NCI-H1092 treated with DMSO at 0.1 percent for 48 hours (cell line): ENCODE data around the gene NHSL2.
A peak's percentile ranks its signal among the peaks of the same experiment; 100 is the strongest.

ENCODE experiments used
- DNase-seq: peaks from one replicate; lab custom pipeline; 2025; lab: John Stamatoyannopoulos, UW

NHSL2 gene

DNA sequence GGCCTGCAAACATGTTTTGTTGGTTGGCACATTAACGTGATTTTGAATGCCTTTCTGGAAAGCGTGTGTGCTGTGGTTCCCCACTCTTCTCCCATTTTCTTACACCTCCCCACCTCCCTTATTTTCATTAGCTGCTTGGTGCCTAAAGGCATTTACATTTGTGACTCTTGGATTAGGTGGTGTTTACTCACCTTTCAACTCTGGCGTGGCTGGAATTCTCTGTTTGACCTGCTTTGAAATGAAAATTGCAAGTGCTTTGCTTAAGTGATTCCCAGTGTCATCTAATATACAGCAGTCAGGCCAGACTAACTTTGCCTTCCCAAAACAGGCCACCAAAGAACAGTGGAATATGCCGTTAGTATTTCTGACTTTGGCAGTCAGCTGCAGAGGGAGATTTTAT is 80.5 kb downstream of the NHSL2 start:
- DNase-seq: no peak

DNA sequence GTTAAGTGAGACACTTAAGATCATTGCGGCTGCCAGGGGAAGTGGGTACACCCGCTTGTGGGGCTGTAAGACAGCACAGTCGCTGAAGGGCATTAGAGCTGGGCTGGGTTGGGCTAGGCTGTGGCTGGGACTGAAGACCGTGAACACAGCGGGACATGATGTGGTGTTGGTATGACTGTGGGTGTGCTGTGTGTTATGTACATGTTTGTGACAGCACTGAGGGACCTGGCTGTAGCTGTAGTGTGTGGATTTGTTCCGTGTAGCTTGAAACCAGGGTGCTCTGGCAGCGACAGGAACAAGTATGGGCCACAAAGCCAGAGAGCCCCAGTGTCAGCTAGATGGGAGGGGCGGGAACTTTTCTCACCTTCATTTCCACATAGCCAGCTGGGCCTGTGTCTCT is 82.1 kb downstream of the NHSL2 start:
- no peak for DNase-seq

DNA sequence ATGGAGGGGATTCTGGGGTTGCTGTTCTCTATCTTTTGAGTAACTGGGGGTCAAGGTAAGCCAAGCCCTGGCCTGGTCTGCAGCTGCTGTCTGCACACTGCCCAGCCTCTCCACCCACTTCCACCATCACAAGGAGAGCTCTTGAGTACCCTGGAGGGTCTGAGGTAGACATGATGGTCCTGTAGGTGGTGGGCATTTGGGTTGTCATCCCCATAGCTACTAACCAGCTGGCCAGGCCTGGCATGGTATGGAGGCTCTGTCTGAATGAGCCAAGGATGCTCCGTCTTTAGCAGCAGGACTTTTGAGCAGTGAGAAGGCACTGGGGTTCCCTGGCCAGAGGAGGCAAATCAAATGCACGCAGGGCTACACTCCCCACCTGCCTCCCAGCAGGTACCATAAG is 82.7 kb downstream of the NHSL2 start:
- DNase-seq: no peak

DNA sequence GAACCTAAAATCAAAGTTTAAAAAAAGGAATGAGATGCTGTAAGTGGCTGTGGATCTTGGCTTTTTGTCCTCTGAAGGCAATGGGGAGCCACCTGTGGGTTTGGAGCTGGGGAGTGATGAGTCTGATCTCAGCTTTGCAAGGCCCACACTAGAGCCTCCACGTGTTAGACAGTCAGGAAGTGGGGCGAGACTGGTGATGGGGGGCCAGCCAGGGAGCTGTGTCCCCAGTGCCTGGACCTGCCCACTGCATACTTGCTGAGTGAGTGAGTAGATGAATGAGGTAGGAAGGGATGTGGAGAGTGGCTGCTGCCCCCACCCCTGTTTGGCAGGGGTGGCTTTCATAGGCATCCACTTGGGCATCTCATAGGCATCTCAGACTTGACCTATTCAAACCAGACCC is 84.0 kb downstream of the NHSL2 start:
- DNase-seq: no peak

DNA sequence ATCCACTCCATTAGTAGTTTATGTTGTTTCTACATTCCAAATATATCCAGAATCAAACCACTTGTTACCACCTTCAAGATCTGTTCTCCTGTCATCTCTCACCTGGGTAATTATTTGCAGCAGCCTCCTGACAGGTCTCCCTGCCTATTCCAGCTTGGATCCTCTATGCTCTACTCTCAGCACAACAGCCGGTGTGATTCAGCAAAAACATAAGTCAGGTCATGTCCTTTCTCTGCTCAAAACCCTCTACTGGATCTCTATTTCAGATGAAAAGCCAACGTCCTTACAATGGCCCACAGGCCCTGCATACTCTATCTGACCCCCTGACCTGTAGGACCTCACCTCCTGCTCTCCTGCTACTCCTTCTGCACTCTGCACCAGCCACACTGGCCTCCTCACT is 84.5 kb downstream of the NHSL2 start:
- DNase-seq: no peak

DNA sequence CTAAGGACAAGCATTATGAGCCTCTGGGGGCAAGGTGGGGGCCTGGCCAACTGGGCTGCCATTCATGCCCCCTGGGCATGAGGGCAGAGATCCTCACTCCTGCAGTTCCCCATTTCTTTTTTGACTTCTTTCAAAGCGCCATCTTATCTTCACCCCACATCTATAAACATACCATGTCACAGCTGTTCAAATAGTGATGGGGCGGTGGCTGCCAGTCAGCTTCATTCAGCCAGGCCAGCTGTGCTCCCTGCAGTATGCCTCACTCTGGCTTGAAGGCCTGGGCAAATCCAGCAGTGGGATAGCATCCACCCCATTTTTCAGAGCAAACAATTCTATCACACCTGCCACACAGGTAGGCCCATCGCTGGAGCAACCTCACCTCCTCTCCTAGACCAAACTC is 85.5 kb downstream of the NHSL2 start:
- DNase-seq: no peak

DNA sequence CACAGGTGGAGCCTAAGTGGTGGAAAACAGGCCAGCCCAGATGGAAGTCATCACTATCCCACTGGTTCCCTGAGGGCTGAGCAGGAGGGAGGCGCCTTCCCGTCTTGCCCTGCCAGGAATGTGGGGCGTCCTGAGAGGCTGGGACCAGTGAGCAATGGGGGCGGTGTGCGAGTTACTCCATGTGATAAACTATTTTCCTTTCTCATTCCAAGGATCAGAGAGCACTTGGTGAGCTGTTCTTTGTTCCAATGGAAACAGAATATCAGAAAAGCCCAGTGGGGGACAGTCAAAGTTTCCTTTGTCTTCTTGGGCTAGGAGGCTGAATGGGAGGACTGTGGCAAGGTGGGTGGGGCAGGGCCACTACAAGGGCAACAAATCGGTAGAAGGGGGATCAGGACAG is 86.2 kb downstream of the NHSL2 start:
- DNase-seq: no peak

DNA sequence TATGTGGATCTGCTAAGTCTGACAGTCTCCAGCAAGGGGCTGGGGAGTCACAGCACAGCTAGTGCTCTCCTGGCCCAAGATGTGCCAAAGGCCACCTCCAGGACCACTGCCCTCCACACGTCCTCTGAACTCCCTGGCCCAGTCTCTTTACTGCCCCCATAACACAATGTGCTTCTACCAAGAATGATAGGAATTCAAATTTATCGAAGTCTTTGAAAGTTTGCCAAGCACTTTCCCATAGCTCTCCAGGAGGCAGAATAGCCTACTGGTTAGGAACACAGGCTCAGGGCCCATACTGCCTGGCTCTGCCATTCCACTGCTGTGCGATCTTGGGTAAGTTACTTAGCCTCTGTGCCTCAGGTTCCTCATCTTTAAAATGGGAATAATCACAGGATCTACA is 86.7 kb downstream of the NHSL2 start:
- DNase-seq: no peak

DNA sequence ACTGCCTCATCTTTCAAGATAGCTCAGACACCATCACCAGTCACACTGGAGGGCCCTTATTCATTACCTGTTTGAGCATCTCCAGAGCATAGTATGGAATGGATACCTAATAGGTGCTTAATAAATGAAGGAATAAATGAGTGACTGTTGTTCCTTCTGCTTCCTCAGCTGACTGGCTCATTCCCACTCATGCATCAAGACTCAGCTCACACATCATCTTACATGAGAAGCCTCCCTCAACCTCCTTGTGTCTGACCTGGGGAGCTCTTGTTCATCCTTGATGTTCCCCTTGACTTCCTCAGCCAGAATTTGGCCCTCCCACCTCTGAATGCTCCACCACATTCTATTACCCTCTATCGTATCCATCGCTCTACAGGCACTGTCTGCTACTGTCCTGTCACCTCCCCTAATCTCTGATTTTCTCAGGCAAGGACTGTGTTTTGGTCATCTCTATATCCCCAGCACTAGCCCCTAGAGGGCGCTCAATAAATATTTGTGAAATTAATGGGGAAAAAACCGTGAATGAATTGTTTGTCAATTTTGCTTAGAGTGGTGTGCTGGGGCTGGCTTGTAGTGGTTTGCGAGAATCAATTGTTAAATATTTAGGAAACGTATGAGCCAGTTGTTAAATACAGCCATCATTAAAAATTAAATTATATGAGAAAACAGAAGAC is 88.3 kb downstream of the NHSL2 start:
- peak; percentile 34 for DNase-seq

DNA sequence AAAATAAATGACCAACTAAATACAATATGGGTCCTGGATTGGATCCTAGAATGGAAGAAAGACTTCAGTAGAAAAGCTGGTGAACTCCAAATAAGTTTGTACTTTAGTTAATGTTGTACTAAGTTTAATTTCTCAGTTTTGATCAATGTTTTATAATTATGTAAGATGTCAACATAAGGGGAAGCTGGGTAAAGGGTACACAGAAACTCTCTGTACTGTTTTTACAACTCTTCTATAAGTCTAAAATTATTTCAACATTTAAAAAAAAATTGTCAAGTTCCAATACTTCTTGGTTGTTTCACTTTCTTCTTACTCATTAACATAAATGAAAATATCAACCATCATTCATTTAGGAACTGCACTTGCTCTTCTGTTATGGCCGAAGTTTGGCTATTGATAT is 88.9 kb downstream of the NHSL2 start:
- DNase-seq: no peak

DNA sequence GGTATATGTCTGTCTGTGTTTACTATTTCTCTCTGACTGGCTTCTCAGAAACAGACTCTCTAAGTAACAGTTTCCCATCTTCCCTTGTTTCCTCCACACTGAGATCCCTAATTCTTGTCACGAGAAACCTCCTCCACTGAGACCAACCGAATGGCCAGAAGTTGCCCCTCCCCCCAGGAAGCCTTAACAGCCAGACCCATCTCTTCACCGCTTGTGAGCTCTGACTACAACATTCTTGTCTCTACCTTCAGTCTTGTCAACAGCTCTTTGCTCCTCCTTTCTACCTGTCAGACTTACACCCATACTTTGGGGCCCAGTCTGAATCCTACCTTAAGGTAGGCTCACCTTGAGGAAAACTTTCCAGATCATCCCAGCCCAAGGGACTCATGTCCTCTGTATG is 90.8 kb downstream of the NHSL2 start:
- no peak for DNase-seq

DNA sequence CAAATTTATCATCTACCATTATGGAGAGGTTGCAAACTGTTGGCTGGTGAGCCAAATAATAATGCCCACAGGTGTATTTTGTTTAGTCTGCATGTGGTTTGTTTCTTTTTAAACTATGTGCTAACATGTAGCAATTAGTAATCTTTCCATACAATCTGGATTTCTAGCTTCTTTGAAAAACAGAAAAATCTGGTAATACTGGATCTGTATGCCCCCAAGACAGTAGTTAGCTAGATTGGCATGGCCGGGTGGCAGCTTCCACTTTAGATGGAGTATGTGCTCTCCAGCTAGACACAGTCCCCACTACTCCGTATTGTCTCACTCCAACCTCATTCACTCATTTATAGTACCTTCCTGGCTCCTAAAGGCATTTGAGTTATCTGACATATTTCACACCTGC is 91.3 kb downstream of the NHSL2 start:
- no peak for DNase-seq

DNA sequence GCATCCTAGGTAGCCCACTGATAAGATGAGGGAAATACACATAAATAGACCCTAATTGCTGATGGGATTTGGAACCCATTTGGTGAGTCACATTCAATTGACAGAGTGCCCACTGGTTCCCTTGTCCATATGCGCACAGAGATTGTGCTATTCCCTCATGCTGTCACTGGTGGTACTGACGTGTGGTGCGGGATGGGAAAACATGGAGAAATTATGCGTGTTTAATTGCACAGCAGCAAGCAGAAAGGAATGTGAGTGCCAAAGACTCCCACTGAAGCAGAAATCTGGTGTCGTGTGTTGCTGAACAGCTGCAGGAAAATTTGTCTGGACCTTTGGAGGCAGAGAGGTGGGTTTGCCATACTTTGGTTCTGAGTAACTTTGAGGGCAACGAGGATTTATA is 92.2 kb downstream of the NHSL2 start:
- no peak for DNase-seq

DNA sequence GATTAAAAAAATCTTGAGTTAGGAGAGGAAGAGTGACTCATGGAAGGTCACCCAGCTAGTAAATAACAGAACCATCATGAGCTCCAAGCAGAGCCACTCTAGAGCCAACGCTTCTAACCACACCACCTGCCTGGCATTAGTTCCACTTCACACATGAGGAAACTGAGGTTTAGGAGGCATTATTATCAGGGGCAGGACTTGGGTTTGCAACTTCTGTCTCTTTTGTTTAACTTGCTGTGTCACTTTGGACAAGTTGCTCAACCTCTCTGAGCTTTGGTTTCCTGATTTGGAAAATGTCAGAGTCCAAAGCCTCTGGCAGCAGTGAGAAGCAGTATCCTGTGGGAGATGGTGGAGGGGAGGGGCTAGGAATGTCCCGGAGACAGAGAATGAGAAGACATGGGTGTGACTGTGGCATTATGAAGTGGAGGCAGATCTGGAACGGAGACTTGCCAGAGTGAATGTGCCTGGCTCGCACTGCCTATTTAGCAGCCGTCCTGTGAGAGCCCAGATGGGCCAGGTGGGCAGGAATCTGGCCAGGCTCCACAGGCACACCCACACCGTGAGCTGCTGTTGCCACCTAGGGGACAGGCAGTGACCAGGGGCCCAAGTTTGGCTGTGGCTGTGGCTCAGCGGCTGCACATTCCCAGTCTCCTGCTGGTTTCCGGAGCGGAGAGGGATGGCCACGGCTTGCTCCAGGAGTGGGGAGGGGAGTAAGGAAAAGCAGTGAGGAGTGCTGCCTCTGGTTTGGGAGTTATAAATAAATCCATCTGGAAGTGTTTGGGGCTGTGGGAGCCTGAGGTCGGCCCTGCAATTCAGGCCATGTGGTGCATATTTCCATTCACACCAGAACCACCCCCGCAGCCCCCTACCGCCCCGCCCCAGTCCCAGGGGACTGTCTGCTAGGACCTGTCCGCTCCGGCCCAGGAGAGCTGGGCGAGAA is 93.4 kb downstream of the NHSL2 start:
- peak; percentile 16 for DNase-seq

DNA sequence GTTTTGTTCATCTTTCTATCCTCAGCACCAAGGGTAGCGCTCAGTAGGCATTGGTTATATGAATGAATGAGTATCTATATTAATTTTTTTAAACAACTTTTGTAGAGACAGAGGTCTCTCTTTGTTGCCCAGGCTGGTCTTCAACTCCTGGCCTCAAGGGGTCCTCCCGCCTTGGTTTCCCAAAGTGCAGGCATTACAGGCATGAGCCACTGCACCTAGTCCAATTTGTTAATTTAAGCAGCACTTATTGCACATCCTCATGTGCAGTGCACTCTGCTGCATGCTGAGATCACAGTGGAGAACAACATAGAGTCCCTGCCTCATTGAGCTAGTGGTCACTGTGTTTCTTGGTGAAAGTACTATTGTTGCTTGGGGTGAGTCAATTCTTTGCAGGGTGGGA is 94.4 kb downstream of the NHSL2 start:
- no peak for DNase-seq

DNA sequence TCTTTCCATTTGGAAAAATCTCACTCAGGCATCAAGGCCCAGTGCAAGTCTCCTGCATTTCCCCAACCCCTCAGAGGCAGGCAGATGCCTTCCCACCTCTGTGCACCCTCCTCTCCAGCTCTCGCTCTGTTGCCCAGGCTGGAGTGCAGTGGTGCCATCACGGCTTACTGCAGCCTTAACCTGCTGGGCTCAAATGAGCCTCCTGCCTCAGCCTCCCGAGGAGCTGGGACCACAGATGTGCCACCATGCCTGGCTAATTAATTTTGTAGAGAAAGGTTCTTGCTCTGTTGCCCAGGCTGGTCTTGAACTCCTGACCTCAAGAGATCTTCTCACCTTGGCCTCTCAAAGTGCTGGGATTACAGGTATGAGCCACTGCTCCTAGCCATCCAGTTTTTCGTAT is 95.8 kb downstream of the NHSL2 start:
- no peak for DNase-seq

DNA sequence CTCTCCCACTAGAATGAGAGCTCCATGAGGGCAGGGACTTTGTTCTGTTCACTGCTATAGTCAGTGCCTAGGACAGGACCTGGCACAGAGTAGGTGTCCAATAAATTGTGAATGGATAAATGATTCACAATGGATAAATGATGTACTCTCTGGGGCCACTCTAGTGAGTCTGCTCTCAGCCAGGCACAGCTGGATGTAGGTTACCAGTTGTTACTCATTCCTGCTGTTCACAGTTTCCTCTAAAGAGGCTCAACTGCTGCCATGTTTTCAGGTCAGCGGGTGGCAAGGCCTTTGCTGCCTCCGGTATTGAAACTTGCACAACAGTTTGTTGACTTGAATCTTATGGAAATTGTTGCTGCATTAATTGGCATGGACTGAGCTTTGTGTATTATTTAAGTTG is 99.1 kb downstream of the NHSL2 start:
- DNase-seq: no peak

DNA sequence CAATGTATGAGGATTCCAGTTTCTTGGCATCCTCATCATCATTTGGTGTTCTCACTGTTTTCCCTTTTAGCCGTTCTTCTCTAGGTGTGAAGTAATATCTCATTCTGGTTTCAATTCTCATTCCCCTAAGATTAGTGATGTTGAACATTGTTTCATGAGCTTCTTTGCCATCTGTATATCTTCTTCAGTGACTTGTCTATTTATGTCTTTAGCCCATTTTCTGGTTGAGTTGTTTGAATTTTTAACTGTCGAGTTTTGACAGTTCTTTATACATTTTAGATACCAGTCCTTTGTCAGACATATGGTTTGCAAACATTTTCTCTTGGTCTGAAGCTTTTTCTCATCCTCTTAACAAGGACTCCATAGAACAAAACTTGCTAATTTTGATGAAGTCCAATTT is 101.1 kb downstream of the NHSL2 start:
- DNase-seq: no peak

DNA sequence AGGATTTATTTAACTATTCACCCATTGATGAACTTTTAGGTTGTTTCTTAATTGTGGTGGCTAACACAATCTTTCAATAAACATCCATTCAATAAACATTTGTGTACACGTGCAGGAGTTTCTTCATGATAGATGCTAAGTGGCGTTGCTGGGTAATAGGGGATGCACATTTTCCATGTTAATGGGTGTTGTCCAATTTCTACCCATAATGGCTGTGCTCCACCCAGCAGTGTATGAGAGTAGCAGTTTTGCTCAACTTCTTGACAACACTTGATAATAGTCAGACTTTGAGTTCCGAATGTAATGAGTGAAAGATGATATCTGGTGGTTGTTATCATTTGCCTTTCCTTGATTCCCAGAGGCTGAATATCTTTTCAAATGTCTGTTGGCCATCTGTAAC is 104.7 kb downstream of the NHSL2 start:
- no peak for DNase-seq

DNA sequence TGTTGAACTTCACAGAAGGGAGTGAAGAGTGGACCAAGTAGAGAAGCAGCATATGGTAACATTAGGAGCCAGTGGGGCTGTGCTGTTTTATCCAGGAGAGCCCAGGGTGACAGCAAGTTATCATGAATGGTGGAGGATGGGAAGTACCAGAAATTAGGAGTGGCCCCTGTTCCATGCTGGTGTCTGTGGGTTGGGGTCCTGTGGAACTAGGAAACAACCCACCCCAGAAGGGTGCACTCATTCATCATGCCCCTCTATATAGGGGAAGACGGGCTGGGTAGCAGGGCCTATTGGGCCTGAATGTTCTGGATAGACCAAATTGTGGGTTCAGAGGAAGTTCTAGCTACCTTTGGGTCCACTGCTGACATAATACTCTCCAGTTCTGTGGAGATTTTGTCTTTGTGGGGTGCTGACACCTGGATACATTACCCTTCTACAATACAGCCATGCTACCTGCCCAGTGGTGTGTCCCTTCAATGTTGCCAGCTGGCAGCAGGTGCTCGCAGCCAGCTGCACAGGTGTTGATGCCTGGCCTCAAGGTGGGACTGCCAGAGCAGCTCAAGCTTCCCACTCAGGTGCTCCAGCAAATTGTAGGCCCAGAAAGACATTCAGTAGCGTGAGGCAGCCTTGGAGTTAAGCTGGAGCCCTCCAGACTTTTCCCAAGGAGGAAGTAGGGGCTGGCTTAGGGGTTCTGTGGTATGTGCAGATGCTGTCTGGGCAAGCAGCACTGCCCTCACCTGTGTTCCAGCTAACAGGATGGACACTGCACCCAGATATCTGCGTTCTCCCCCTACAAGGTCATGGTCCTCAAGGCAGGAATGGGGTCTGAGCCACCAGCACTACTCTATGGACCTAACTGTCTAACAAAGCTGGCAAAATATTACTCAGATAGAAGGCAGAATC is 106.5 kb downstream of the NHSL2 start:
- no peak for DNase-seq

DNA sequence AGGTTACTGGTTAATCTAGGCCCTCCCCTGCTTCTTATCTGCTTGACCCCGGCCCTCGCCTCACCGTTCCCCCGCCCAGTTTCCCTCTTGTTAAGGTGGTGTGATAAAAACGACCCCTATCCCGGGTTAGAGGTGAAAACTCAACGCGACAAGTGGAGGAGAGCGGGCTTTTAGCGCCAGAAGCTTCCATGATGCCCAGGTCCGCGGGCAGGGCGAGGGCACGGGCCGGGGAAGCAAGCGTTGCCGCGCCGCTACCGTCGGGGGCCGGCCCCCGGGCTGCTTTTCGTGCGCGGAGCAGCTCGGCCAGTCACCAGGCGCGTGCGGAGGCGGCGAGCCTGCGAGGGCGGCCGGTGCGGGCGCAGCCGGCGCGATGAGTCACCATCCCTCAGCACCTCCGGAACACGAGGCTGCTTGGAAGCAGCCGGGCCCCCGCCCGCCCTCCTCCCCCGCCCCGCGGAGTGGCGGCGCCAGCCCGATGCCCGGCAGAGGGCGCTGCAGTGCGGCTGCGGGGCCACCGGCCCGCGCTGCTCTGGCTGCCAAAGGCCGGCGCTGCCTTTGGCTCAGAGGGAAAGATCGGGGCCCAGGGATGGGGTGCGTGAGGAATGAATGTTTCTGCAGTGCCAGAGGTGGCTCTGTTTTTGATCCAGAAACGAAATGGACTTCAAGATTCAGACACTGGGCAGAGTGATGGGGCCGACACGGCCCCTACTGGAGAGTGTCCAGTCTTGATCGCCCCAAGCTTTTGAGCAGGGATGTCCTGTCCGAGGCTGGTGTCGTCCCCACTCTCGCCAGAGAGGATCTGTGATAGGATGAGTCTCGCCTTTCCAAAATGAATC is 107.8 kb downstream of the NHSL2 start:
- DNase-seq: peak; percentile 61

DNA sequence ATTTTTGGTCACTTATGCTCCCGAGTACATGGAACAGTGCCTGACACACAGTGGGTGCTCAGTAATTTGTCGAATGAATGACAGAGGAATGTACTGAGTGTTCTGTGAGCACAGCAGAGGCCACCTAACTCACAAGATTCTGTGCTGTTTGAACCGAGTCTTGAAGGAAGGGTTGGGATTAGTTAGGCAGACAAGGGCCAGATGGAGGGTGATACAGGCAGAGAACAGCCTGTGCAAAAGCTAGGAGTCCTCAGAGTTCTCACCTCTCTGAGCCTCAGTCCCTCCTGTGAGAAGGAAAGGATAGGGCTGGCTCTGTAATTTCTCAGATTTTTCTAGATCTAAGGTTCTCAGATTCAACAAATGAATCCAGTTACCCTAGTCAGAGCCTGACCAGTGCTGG is 108.8 kb downstream of the NHSL2 start:
- no peak for DNase-seq
